ENCODE data around the gene RGMA.

DNA sequence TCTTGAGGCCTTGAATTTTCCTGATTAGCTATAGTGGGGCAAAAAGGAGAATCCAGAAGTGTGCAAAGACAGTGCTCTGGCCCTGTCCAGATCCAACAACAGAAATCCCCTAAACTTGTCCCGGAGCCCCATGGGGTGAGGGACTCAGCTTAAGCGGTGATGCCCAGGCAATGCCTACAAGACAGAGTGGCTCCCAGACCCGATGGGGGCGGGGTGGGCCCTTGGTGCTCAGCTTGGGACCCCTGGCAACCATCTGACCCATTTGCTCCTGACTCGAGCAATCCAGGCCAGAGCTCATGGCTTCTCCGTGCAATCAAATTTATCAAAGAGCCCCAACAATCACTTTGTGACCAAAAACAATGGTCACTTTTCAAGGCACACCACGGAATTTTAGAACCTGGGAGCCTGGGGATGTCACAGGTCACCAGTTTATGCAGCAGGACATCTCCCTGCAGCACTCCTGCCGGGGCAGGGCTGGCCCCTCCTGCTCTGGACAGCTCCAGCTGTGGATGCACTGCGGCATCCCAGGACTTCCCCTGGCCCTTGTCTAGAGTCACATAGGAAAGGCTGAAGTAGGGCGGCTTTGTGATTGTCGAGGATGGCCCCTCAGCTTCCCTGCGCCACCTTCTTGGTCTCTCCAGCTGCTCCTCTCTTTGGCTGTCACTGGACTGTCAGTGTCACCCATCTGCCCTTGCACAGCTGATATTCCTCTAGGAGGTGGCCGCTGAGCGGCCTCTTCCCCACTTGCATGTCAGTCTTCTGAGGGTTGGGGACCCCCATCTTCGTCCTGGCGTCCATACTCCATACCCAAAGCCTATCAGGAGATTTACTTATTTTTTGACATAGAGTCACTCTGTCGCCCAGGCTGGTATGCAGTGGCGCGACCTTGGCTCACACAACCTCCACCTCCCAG, 28.4 kb downstream of the RGMA start:
- TF ChIP-seq CTCF (IDR thresholded peaks at IDR 0.05; ENCODE audit: insufficient read depth, low read depth, low read length), result no peak
- no peak for TF ChIP-seq EZH2 (IDR thresholded peaks at IDR 0.05; ENCODE audit: insufficient read depth, low read length)
